GM18520 (cell line): ENCODE data around the gene RAD51.
A peak's percentile ranks its signal among the peaks of the same experiment; 100 is the strongest.

Source experiments
- ATAC-seq: cut with Tn5 transposase; IDR thresholded peaks from one replicate; pipeline ENCODE4 v1.9.1; 2021; ENCODE audit not compliant: unreplicated experiment

RAD51 gene

GRCh38 chr15:40722354-40722753 lies 27.4 kb downstream of the RAD51 start:
- ATAC-seq = no peak

DNA sequence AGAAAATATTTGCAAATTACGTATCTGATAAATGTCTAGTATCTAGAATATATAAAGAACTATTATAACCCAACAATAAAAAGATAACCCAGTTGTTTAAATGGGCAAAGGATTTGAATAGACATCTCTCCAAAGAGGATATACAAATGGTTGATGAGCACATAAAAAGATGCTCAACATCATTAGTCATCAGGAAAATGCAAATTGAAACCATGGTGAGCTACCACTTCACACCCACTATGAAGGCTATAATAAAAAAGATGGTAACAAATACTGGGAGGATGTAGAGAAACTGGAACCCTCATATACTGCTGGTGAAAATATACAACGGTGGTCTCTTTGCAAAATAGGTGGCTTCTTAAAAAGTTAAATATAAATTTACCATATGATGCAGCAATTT lies 28.0 kb downstream of the RAD51 start:
- no peak for ATAC-seq

DNA sequence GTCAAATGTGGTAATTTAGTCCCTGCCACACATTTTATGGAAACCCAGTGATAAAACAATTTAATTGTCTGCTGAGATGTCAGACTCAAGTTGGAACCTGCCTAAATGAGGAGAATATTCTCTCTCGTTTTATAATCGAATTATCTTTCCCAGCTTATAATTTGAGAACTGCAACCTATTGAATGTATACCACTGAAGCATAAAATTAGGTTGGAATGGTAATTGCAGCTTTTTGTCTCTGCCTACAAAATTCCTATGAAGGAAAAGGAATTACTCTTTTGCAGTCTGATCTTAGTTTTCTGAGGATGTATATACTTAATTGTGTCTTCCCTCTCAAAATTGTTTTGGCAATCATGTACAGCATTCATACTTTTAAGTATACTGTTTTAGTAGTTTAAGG lies 28.9 kb downstream of the RAD51 start:
- no peak for ATAC-seq

DNA sequence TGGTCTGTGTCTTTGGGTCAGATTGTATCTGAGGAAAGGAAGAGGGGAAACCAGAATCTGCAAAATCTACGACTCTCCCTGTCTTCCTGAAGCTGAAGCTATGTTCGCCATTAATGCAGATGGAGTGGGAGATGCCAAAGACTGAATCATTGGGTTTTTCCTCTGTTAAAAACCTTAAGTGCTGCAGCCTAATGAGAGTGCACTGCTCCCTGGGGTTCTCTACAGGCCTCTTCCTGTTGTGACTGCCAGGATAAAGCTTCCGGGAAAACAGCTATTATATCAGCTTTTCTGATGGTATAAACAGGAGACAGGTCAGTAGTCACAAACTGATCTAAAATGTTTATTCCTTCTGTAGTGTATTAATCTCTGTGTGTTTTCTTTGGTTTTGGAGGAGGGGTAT lies 36.1 kb downstream of the RAD51 start:
- no peak for ATAC-seq

DNA sequence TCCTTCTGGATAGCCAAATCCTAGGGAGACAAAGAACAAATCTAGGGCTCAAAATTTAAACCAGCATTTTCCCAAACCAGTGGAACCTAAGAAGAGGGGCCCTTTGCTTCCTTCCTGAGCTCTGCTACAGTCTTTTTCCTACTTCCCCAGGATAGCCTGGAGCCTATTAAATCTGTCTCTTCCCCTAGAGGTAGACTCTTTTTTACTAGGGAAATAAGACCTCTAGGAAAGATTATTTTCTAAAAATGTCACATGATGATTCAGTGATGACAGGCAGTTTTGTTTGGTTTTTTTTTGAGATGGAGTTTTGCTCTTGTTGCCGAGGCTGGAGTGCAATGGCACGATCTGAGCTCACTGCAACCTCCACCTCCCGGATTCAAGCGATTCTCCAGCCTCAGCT lies 41.6 kb downstream of the RAD51 start:
- ATAC-seq = no peak

DNA sequence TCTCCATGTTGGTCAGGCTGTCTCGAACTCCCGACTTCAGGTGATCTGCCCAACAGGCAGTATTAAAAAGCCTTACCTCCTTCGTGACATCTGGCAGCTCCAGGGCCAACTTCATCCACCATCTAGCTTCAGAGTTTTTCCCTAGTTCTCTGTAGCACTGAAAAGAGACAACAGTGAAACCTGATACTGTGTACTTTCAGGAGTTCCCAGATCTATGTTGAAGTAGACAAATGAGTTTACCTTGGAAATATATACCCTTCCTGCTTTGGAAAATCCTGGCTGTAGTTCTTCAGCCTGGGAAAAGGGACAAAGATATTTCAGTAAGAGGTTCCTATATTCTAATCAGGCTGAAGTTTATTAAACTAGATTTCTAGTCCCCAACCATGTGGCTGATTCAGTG lies 42.1 kb downstream of the RAD51 start:
- ATAC-seq = no peak

DNA sequence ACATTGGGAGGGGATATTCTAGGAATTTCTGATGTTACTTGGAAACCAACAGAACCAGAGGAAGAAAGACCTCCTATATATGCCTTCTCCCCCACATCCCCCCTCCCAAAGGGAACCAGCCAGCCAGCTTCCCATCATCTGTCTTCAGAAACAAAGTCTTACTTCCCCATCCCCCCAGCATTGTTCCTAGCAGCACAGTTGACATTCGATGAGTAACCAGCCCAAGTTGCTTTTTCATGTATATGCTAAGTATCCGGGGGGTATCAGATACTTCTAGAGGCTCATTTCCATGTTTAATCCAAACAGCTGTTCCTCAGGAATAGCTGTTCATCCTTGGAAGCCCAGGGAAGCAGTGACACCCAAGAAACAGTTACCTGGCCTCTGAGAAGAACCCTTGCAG lies 44.1 kb downstream of the RAD51 start:
- ATAC-seq = no peak

DNA sequence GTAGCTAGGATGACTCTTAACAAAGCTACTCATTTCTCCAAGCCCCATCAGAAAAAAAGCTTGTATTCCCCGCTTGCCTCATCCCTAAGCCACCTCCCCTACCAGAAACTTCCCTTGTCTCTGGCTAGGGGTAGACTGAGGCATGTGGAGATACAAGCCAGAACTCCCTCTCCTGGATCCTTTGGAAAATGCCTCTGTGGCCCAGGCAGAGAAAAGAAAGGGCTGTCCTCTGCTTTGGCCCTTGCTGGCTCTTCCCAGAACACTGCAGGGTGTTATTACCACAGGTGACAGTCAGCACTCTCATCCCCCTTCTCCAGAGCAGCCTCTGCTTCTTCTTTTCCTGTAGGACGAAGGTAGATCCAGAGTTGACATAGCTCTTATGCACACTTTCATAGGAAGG lies 44.9 kb downstream of the RAD51 start:
- no peak for ATAC-seq

GRCh38 chr15:40743485-40743901 lies 48.5 kb downstream of the RAD51 start:
- no peak for ATAC-seq

GRCh38 chr15:40743921-40744814 lies 49.2 kb downstream of the RAD51 start:
- peak; percentile 53 for ATAC-seq

GRCh38 chr15:40744815-40745152 lies 49.8 kb downstream of the RAD51 start:
- ATAC-seq = no peak

DNA sequence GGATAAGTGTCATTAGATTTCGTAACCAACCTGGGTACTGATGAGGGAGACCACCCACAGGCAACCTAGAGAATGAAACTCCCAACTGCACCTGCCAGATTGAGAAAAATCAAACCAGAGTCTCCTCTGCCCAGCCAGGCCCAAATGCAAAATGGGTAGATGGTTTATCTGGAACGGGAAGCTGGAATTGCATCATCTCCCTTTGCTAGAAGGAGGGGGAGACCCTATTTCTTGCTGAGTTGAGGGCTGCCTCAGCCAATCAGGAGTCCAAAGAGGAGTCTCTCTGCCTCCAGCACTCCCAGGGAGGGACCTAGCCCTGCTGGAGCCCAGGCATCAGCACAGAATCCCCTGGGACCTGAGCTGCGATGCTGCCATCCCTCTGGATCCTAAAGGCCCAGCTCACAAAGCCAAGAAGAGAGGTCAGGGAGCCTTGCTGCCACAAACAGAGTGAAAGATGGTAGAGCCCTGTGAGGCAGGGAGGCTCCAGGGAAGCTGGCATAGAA lies 52.0 kb downstream of the RAD51 start:
- ATAC-seq = no peak

- no peak for ATAC-seq
Observed at GRCh38 chr15:40747685-40748631, 53.0 kb downstream of the RAD51 start.

DNA sequence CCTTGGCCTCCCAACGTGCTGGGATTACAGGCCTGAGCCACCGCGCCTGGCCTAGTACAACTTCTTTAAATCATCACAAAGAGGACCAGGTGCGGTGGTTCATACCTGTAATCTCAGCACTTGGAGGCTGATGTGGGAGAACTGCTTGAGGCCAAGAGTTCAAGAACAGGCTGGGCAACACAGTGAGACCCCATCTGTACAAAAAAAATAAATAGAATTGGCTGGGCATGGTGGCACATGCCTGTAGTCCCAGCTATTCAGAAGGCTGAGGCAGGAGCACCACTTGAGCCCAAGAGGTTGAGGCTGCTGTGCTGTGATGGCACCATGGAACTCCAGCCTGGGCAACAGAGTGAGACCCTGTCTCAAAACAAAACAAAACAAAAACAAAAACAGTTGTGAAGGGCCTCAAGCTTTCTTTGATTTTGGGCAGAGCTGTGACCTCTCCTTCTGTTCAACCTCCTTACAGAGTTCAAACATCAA lies 54.2 kb downstream of the RAD51 start:
- no peak for ATAC-seq

DNA sequence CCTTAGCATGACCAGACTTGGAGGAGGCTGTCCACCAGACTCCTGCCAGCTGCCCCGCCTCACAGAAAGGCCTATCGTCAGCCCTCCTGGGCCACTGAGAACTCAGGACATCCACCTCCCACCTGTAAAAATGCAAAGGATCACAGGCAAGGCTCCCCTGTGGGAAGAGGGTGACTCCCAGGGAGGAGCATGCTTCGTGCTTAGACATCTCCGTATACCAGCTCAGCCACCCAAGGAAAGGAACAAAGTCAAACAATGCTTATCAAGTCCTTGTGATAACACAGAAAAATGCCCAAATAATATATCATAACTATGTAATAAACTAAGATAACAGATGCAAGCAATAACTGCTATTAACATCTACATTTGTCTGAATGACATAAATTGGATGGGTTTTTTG lies 55.9 kb downstream of the RAD51 start:
- ATAC-seq = no peak

GRCh38 chr15:40751745-40752144 lies 56.8 kb downstream of the RAD51 start:
- no peak for ATAC-seq

DNA sequence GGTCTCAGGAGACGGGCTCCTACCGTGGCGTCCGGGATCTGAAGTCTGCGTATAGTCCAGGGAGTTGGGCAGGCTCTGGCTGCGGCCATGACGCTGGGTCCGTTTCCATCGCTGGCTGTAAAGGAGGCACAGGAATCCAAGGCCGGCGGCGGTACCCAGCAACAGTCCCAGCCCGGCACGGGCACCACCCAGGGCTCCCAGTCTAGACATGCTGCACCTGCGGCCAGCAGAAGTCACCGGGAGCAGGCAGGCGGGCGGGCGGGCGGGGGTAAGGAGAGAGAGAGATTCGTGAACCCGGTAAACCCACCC lies 59.6 kb downstream of the RAD51 start:
- no peak for ATAC-seq

DNA sequence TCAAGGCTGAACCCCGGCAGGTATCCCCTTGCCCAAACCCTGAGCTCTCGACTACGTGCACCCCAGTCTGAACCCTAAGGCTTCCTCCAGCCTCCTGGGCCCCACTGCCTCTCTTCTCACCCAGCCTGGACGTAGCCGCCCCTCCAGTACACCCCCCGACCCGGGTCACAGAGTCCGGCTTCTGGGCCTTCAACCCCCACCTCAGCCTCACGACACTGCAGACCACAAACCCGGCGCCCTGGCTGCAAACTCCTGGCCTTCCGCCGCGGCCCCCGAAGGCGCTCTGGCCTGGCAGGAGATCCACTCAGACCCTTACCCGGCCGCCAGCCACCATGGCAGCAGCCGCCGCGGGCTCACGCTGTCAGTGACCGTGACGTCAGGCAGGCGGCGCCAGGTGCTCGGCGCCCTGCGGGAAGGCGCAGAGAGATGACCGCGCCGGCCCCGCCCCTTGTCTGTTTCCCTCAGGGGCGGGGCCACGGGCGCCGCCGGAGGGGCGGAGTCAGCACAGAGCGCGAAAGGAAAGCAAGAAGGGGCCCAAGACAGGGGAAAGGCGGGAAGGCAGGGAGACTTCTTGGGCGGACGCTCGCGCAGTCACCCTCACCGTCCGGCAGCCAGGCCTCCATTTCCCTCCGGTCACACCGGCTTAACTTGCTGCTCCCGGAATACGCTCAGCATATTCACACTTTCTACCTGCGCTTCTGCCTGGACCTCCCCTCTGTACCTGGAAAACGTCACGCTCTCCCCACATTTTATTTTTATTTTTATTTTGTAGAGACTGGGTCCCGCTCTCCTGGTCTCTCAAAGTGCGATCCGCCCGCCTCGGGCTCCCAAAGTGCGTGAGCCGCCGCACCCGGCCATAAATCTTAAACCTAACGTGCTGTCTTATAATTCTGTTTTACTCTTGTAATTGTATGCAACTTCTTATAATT lies 60.2 kb downstream of the RAD51 start, which contains the start of gene RMDN3:
Gene RMDN3 (minus strand): TSS at position 372 of the 929 bp plus-strand sequence. CDS start 471 bp downstream, outside the sequence.
- ATAC-seq = peak; percentile 79

GRCh38 chr15:40755812-40756208 lies 60.8 kb downstream of the RAD51 start:
- no peak for ATAC-seq

- no peak for ATAC-seq
Observed at GRCh38 chr15:40756938-40757337, 62.0 kb downstream of the RAD51 start.

- no peak for ATAC-seq
Observed at GRCh38 chr15:40759961-40760360, 65.0 kb downstream of the RAD51 start.
